Fibroblast of peridontal ligament (primary cell): ENCODE results near the gene PTPN11.

Experiments used
- DNase-seq: peaks from one replicate; pipeline ENCODE4 v3.0.0-alpha.2; 2010; ENCODE audit errors: extremely low read depth

The PTPN11 gene

GRCh38 chr12:112543751-112544150 lies 125.0 kb downstream of the PTPN11 start:
- DNase-seq: no peak

GRCh38 chr12:112546339-112546738 lies 127.6 kb downstream of the PTPN11 start:
- no peak for DNase-seq

- DNase-seq: no peak
Observed at GRCh38 chr12:112546996-112547395, 128.2 kb downstream of the PTPN11 start.

- DNase-seq: no peak
Observed at GRCh38 chr12:112549031-112549430, 130.3 kb downstream of the PTPN11 start.

GRCh38 chr12:112551681-112552080 lies 132.9 kb downstream of the PTPN11 start:
- DNase-seq: no peak

- DNase-seq: no peak
Observed at GRCh38 chr12:112555621-112556233, 137.0 kb downstream of the PTPN11 start.

GRCh38 chr12:112557951-112558630 lies 139.3 kb downstream of the PTPN11 start:
- DNase-seq: no peak
